MM.1S (cell line): ENCODE results near the gene SEZ6L.

Experiments
- DNase-seq: peaks from one replicate; pipeline ENCODE4 v3.0.0-alpha.2; 2015
- H2AFZ ChIP-seq: fragments of 300-600 bp; sonication (generic); 2 replicates; pipeline ENCODE4 v1.6.0; 2016; ENCODE audit warnings: antibody characterized with exemption, low read length
- H3F3A ChIP-seq: fragments of 300-600 bp; sonication (generic); 2 replicates; pipeline ENCODE4 v1.6.1; 2016; ENCODE audit warnings: mild to moderate bottlenecking, antibody characterized with exemption, low read length, moderate library complexity, mixed read lengths; ENCODE audit not compliant: insufficient read depth
- H3K27ac ChIP-seq: fragments of 300-600 bp; sonication (generic); 2 replicates; pipeline ENCODE4 v1.5.1; 2016; ENCODE audit warnings: mild to moderate bottlenecking, low read length
- H3K27me3 ChIP-seq: fragments of 300-600 bp; sonication (generic); replicated peaks from 2 replicates; pipeline ENCODE4 v1.6.0; 2016; ENCODE audit warnings: low read length; ENCODE audit not compliant: insufficient read depth
- H3K36me3 ChIP-seq: fragments of 300-600 bp; sonication (generic); replicated peaks from 2 replicates; pipeline ENCODE4 v1.6.1; 2016; ENCODE audit warnings: mild to moderate bottlenecking, low read length, mixed read lengths; ENCODE audit not compliant: insufficient read depth
- H3K4me1 ChIP-seq: fragments of 300-600 bp; sonication (generic); 2 replicates; pipeline ENCODE4 v1.6.1; 2016; ENCODE audit warnings: low read length, mixed read lengths
- H3K4me2 ChIP-seq: fragments of 300-600 bp; sonication (generic); 2 replicates; pipeline ENCODE4 v1.6.0; 2016; ENCODE audit warnings: low read depth, low read length
- H3K4me3 ChIP-seq: fragments of 300-600 bp; sonication (generic); 2 replicates; pipeline ENCODE4 v1.5.1; 2016; ENCODE audit warnings: low read length, mixed read lengths
- H3K79me2 ChIP-seq: fragments of 300-600 bp; sonication (generic); 2 replicates; pipeline ENCODE4 v1.6.1; 2016; ENCODE audit warnings: mixed run types, low read length, mixed read lengths
- H3K9ac ChIP-seq: fragments of 300-600 bp; sonication (generic); 2 replicates; pipeline ENCODE4 v1.6.1; 2016; ENCODE audit warnings: low read length, mixed read lengths
- H3K9me2 ChIP-seq: fragments of 300-600 bp; sonication (generic); replicated peaks from 2 replicates; pipeline ENCODE4 v1.6.1; 2016; ENCODE audit warnings: mild to moderate bottlenecking, low read length, mixed read lengths; ENCODE audit not compliant: insufficient read depth
- H3K9me3 ChIP-seq: fragments of 300-600 bp; sonication (generic); replicated peaks from 2 replicates; pipeline ENCODE4 v1.6.1; 2016; ENCODE audit warnings: mild to moderate bottlenecking, low read length, mixed read lengths; ENCODE audit not compliant: insufficient read depth
- H4K20me1 ChIP-seq: fragments of 300-600 bp; sonication (generic); 2 replicates; pipeline ENCODE4 v1.6.1; 2016; ENCODE audit warnings: mild to moderate bottlenecking, low read length, moderate library complexity, mixed read lengths; ENCODE audit not compliant: insufficient read depth
- CTCF ChIP-seq: fragments of 300-600 bp; sonication (generic); IDR thresholded peaks from 2 replicates; pipeline ENCODE4 v1.5.1; 2016; ENCODE audit warnings: antibody characterized with exemption, low read length, mixed read lengths
- EZH2 ChIP-seq: fragments of 300-600 bp; sonication (generic); optimal IDR thresholded peaks from 2 replicates; pipeline ENCODE3; 2017; ENCODE audit warnings: low read depth, mild to moderate bottlenecking, antibody characterized with exemption, low read length, mixed read lengths
- EZH2phosphoT487 ChIP-seq: fragments of 300-600 bp; sonication (generic); IDR thresholded peaks from 2 replicates; pipeline ENCODE4 v1.6.1; 2018; ENCODE audit warnings: antibody characterized with exemption, low read length

SEZ6L gene

GRCh38 chr22:26334232-26334631 lies 165.0 kb downstream of the SEZ6L start:
- Histone ChIP-seq H3F3A (no peaks in the 10 kb centered on the region), H2AFZ (no peak overlapping the region), H3K27me3 (peaks cover 77% of the 10 kb centered on the region), H3K9me2 (no peaks in the 10 kb centered on the region), H3K4me1 (no peaks in the 10 kb centered on the region), H4K20me1 (no peaks in the 10 kb centered on the region), H3K27ac (no peak overlapping the region), H3K79me2 (no peaks in the 10 kb centered on the region), H3K4me2 (no peak overlapping the region), H3K9me3 (no peaks in the 10 kb centered on the region), H3K4me3 (no peak overlapping the region), H3K36me3 (no peaks in the 10 kb centered on the region), H3K9ac (no peak overlapping the region)
- no peak for DNase-seq
- no peak for TF ChIP-seq EZH2phosphoT487
- no peak for TF ChIP-seq CTCF
- TF ChIP-seq EZH2 = no peak

GRCh38 chr22:26336773-26337172 lies 167.5 kb downstream of the SEZ6L start:
- H3K4me2 ChIP-seq = no peak overlapping the region
- H3K36me3 ChIP-seq = no peaks in the 10 kb centered on the region
- TF ChIP-seq EZH2phosphoT487 = no peak
- TF ChIP-seq EZH2 = no peak
- no peak for TF ChIP-seq CTCF
- H3K79me2 ChIP-seq = no peaks in the 10 kb centered on the region
- H3F3A ChIP-seq = no peaks in the 10 kb centered on the region
- H3K9me3 ChIP-seq = no peaks in the 10 kb centered on the region
- no peak overlapping the region for H3K27ac ChIP-seq
- no peak overlapping the region for H3K4me3 ChIP-seq
- no peaks in the 10 kb centered on the region for H3K9me2 ChIP-seq
- DNase-seq = no peak
- H2AFZ ChIP-seq = no peak overlapping the region
- no peak overlapping the region for H3K9ac ChIP-seq
- peaks cover 81% of the 10 kb centered on the region for H3K27me3 ChIP-seq
- H4K20me1 ChIP-seq = no peaks in the 10 kb centered on the region
- no peaks in the 10 kb centered on the region for H3K4me1 ChIP-seq

- Histone ChIP-seq H3K4me2 (no peak overlapping the region), H3K9me2 (no peaks in the 10 kb centered on the region), H3K4me1 (no peaks in the 10 kb centered on the region), H3K27ac (no peak overlapping the region), H3F3A (no peaks in the 10 kb centered on the region), H4K20me1 (no peaks in the 10 kb centered on the region), H3K9me3 (no peaks in the 10 kb centered on the region), H3K9ac (no peak overlapping the region), H3K4me3 (no peak overlapping the region), H3K36me3 (no peaks in the 10 kb centered on the region), H2AFZ (no peak overlapping the region), H3K79me2 (no peaks in the 10 kb centered on the region), H3K27me3 (peaks cover 86% of the 10 kb centered on the region)
- TF ChIP-seq EZH2phosphoT487 = no peak
- TF ChIP-seq EZH2 = no peak
- no peak for TF ChIP-seq CTCF
- DNase-seq = no peak
Measured at GRCh38 chr22:26339755-26340154, 170.5 kb downstream of the SEZ6L start.
